DOHH2 (cell line): Measurements from ENCODE around the gene CLTC.

Experiments used
- CTCF ChIP-seq: fragments of 200-600 bp; sonication (generic); IDR thresholded peaks from one replicate; pipeline ENCODE4 v1.5.1; 2014; ENCODE audit warnings: antibody characterized with exemption, mild to moderate bottlenecking, low read depth, low read length; ENCODE audit not compliant: poor library complexity, severe bottlenecking
- EZH2phosphoT487 ChIP-seq: fragments of 200-600 bp; sonication (generic); IDR thresholded peaks from 2 replicates; pipeline ENCODE4 v1.6.1; 2017; ENCODE audit warnings: borderline replicate concordance, mild to moderate bottlenecking, antibody characterized with exemption, low read length, moderate library complexity, mixed read lengths

DNA sequence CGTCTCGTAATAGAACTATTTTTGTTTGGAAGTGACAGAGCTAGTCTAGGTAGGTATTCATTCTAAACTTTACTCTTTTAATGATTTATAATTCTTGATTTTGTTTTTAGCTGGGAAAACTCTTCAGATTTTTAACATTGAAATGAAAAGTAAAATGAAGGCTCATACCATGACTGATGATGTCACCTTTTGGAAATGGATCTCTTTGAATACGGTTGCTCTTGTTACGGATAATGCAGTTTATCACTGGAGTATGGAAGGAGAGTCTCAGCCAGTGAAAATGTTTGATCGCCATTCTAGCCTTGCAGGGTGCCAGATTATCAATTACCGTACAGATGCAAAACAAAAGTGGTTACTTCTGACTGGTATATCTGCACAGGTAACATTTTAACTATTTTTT, 27.6 kb downstream of the CLTC start:
- no peak for TF ChIP-seq CTCF
- TF ChIP-seq EZH2phosphoT487 = no peak
